NCI-H2107 (cell line): ENCODE measurements around the gene KMT2A.
A peak's percentile ranks its signal among the peaks of the same experiment; 100 is the strongest.

Experiments used
- DNase-seq: peaks from one replicate; lab custom pipeline; 2025; lab: John Stamatoyannopoulos, UW

KMT2A gene

GRCh38 chr11:118488480-118489109 is 52.3 kb downstream of the KMT2A start:
- DNase-seq: peak; percentile 44

DNA sequence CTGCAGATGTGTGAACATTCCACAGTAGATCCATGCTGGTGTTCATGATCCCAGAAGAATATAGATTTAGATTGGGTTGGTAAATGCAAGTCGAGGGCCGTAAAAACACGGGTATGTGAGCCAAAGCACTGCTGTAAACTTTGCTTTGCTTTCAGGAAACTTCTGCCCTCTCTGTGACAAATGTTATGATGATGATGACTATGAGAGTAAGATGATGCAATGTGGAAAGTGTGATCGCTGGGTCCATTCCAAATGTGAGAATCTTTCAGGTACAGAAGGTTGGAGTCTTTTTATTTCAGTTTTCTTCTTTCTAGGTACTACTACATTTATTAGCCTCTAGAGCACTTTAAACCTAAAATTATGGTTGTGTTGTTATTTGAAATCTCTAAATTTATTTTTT is 54.7 kb downstream of the KMT2A start:
- DNase-seq: no peak

DNA sequence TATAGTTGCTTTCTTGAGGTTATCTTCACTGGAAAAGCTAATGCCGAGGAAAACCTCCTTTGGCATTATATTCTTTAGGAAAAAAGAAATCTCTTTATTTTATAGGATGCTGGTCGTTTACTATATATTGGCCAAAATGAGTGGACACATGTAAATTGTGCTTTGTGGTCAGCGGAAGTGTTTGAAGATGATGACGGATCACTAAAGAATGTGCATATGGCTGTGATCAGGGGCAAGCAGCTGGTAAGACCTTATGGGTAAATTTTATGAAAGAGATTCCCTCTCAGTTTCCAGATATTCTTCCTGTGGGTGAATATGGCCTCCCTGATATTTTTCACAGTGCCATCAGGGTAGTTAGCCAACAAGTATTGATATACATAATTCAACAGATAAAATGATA is 61.5 kb downstream of the KMT2A start:
- no peak for DNase-seq

DNA sequence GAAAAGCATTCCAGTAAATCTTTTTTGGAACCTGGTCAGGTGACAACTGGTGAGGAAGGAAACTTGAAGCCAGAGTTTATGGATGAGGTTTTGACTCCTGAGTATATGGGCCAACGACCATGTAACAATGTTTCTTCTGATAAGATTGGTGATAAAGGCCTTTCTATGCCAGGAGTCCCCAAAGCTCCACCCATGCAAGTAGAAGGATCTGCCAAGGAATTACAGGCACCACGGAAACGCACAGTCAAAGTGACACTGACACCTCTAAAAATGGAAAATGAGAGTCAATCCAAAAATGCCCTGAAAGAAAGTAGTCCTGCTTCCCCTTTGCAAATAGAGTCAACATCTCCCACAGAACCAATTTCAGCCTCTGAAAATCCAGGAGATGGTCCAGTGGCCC is 66.9 kb downstream of the KMT2A start:
- no peak for DNase-seq

DNA sequence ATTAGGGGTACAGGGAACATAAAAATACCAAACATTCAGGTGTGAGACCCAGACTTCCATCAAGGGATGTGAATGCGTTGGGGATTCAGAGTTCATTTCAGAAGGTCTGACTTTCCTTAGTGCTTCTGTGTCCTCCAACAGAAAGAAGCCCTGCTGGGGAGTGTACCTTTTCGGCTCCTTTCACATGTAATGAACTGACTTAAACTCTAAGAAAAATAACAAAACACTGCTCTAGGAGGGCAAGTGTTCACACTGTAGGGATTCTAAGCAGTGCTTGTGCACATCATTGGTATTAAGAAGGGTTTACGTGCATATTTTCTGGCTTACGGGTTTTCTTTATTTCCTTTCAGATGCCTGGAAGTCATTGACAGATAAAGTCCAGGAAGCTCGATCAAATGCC is 75.3 kb downstream of the KMT2A start:
- DNase-seq: no peak

- no peak for DNase-seq
Observed at GRCh38 chr11:118514103-118514502, 77.8 kb downstream of the KMT2A start.

DNA sequence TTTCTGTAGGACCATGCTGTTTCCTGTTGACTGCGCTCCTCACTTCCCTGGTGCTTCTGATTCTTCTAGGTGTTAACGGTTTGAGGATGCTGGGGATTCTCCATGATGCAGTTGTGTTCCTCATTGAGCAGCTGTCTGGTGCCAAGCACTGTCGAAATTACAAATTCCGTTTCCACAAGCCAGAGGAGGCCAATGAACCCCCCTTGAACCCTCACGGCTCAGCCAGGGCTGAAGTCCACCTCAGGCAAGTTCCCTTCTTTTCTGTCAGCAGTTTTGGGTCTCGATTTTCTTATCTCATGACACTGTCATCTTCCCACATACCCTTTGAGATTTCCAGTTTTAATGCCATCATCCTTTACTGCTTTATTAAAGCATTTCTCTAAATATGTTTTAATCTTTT is 83.3 kb downstream of the KMT2A start:
- DNase-seq: no peak

DNA sequence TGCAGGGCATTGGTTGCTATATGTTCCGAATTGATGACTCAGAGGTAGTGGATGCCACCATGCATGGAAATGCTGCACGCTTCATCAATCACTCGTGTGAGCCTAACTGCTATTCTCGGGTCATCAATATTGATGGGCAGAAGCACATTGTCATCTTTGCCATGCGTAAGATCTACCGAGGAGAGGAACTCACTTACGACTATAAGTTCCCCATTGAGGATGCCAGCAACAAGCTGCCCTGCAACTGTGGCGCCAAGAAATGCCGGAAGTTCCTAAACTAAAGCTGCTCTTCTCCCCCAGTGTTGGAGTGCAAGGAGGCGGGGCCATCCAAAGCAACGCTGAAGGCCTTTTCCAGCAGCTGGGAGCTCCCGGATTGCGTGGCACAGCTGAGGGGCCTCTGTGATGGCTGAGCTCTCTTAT is 85.6 kb downstream of the KMT2A start:
- no peak for DNase-seq

DNA sequence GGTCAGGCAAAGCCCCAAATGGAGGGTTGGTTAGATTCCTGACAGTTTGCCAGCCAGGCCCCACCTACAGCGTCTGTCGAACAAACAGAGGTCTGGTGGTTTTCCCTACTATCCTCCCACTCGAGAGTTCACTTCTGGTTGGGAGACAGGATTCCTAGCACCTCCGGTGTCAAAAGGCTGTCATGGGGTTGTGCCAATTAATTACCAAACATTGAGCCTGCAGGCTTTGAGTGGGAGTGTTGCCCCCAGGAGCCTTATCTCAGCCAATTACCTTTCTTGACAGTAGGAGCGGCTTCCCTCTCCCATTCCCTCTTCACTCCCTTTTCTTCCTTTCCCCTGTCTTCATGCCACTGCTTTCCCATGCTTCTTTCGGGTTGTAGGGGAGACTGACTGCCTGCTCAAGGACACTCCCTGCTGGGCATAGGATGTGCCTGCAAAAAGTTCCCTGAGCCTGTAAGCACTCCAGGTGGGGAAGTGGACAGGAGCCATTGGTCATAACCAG is 86.3 kb downstream of the KMT2A start:
- DNase-seq: no peak

DNA sequence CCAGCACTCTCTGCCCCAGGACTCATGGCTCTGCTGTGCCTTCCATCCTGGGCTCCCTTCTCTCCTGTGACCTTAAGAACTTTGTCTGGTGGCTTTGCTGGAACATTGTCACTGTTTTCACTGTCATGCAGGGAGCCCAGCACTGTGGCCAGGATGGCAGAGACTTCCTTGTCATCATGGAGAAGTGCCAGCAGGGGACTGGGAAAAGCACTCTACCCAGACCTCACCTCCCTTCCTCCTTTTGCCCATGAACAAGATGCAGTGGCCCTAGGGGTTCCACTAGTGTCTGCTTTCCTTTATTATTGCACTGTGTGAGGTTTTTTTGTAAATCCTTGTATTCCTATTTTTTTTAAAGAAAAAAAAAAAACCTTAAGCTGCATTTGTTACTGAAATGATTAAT is 88.1 kb downstream of the KMT2A start:
- no peak for DNase-seq

DNA sequence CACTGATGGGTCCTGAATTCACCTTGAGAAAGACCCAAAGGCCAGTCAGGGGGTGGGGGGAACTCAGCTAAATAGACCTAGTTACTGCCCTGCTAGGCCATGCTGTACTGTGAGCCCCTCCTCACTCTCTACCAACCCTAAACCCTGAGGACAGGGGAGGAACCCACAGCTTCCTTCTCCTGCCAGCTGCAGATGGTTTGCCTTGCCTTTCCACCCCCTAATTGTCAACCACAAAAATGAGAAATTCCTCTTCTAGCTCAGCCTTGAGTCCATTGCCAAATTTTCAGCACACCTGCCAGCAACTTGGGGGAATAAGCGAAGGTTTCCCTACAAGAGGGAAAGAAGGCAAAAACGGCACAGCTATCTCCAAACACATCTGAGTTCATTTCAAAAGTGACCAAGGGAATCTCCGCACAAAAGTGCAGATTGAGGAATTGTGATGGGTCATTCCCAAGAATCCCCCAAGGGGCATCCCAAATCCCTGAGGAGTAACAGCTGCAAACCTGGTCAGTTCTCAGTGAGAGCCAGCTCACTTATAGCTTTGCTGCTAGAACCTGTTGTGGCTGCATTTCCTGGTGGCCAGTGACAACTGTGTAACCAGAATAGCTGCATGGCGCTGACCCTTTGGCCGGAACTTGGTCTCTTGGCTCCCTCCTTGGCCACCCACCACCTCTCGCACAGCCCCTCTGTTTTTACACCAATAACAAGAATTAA is 88.6 kb downstream of the KMT2A start:
- no peak for DNase-seq

GRCh38 chr11:118526688-118527087 is 90.4 kb downstream of the KMT2A start:
- DNase-seq: no peak

- no peak for DNase-seq
Observed at GRCh38 chr11:118527109-118527508, 90.8 kb downstream of the KMT2A start, which contains the start of gene TTC36. TTC36 (plus strand) TSS chr11:118527474; CDS start chr11:118527495, 21 bp downstream.

GRCh38 chr11:118528511-118528910 is 92.2 kb downstream of the KMT2A start:
- no peak for DNase-seq

DNA sequence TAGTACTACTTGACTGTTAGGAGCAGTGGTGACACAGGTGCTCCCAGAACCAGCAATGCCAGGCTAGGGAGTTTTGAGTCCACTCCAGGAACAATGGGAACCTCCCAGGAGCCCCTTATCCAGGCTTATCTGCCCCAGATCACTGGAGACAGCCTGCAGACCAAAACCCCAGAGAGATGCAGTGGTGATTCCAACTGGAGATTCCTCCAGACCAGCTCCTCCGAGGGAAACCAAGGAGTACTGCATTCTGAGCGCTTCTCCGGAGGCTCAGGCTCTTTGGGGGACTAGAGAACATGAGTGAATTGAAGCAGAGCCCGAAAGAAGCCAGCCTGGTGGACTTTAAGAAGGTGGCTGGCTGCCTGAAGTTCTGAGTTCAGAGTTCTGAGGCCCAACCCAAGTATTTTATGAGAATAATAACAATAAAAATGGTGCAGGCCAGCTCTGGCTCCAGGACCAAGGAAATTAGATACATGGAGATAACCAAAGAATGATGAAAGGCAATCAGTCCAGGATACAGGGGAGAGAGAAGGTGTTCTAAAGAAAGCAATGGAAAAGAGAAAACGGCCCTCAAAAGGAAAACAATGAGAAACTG is 93.4 kb downstream of the KMT2A start:
- DNase-seq: no peak

- no peak for DNase-seq
Observed at GRCh38 chr11:118530180-118530682, 93.9 kb downstream of the KMT2A start.

DNA sequence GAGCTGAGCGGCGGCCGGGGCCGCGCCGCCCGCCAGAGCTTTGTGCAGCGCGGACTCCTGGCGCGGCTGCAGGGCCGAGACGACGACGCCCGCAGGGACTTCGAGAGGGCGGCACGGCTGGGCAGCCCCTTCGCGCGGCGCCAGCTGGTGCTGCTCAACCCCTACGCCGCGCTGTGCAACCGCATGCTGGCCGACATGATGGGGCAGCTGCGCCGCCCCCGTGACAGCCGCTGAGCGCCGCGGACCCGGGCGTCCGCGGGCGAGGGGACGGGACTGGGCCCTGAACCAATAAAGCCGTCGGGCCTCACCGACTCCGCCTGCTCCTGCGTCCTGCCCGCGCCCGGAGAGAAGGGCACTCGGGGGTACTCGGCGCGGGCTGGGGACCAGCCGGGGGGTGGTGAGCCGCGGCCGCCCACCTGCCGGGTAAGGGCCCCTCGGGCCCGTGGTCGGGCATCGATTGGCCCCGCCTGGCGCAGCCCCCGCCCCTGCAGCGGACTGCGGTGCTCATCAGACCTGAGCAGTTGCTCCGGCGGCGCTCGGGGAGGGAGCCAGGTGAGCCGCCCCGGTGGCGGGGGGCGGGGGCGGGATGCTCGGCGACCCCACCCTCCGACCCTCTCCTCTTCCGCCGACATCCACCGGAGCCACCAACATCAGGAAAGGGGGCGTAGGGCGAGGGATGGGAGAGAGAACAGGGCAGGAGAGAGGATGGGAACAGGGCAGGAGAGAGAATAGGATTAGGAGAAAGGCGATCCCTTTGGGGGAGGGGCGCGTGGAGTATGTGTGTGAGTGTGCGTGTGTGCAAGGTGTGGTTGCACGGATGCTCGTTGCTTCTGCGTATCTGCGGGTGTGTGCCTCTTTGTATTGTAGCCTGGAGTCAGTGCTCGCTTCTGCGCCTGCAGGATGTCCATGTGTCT is 94.6 kb downstream of the KMT2A start, which contains the start of gene TMEM25:
Gene TMEM25, plus strand, starts transcription at position 510 of the 914 bp plus-strand sequence. CDS start 610 bp downstream, outside the sequence.
- no peak for DNase-seq

DNA sequence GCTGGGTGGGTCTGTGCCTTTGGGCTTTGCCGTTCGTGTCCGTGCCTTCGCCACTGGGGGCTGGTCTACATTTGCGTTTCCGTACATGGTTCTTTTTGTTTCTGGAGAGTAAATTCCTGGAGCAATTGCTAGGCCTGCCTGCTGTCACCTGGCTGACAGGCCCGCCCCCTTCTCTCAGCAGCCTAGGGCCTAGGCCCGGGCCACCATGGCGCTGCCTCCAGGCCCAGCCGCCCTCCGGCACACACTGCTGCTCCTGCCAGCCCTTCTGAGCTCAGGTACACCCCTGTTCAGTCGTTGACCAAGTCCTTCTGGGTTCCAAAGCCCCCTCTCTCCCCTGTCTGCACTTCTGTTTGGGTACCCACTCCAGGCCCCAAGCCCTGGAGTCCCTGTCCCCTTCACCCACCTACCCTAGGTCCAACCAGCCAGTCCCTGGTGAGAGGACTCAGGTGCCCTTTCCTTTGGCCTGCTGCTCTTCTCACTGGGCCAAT is 95.3 kb downstream of the KMT2A start:
- no peak for DNase-seq

DNA sequence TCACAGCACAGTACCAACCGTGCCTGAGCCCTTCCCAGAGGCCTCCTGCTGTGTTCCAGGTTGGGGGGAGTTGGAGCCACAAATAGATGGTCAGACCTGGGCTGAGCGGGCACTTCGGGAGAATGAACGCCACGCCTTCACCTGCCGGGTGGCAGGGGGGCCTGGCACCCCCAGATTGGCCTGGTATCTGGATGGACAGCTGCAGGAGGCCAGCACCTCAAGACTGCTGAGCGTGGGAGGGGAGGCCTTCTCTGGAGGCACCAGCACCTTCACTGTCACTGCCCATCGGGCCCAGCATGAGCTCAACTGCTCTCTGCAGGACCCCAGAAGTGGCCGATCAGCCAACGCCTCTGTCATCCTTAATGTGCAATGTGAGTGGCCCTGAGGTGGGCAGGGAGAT is 95.8 kb downstream of the KMT2A start:
- DNase-seq: no peak

DNA sequence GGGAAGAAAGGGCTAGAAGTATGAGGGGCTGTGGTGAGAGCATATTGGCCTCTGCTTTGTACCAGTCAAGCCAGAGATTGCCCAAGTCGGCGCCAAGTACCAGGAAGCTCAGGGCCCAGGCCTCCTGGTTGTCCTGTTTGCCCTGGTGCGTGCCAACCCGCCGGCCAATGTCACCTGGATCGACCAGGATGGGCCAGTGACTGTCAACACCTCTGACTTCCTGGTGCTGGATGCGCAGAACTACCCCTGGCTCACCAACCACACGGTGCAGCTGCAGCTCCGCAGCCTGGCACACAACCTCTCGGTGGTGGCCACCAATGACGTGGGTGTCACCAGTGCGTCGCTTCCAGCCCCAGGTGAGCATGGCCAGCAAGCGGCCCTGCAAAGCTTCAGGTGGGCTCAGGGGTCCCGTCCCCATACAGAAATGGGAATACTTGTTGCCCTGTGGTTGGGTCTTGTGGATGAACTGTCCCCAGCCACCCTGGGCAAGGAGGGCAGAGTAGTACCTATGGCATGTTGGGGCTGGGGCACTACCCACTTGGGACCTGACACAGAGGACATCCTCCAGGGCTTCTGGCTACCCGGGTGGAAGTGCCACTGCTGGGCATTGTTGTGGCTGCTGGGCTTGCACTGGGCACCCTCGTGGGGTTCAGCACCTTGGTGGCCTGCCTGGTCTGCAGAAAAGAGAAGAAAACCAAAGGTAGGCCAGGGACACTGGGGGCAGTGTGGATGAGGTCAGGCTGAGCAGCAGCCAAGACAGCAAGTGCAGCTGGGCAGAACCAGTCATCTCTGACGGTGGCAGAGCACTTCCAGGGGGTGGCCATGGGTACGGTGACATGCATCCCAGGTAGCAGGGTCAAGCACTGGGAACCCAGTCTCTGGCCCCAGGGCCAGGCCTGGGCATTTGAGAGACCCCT is 96.8 kb downstream of the KMT2A start:
- DNase-seq: no peak
